HEK293 (cell line): Measurements from ENCODE around the gene MEAF6.
"Not testable (repeated sequence)": the region's sequence is repeated elsewhere in the genome, so short reads cannot be mapped to it uniquely, and the experiment has no call there.

Experiments used
- CTCF ChIA-PET: fragments of 350-600 bp; formaldehyde crosslinking; extraction: SDS; loops from one replicate; lab custom pipeline; 2021; ENCODE audit warnings: antibody characterized with exemption; lab: Yijun Ruan, JAX
- POLR2A ChIA-PET: fragments of 300-600 bp; formaldehyde crosslinking; extraction: SDS; loops from one replicate; lab custom pipeline; 2020; ENCODE audit warnings: antibody characterized with exemption, inconsistent platforms; lab: Yijun Ruan, JAX
- H3K27ac ChIP-seq: fragments of 200-500 bp; sonication (Bioruptor generic); 2 replicates; pipeline ENCODE4 v1.5.1; 2014; ENCODE audit warnings: low read depth, low read length, control low read depth, inconsistent platforms; ENCODE audit errors: extremely low read depth
- H3K36me3 ChIP-seq, 2 experiments: fragments of 200-500 bp in 1 of 2; sonication (Bioruptor generic) in 1 of 2; 1 replicate in 1 of 2; 2 replicates in 1 of 2; pipeline ENCODE4 v1.5.1; 2014 to 2017; ENCODE audit warnings: inconsistent platforms in 2 of 2, low read length in 2 of 2; ENCODE audit not compliant: control insufficient read depth in 2 of 2, insufficient read depth in 1 of 2
- H3K4me1 ChIP-seq: fragments of 200-500 bp; sonication (Bioruptor generic); 2 replicates; pipeline ENCODE4 v1.5.1; 2014; ENCODE audit warnings: mild to moderate bottlenecking, low read length, inconsistent platforms; ENCODE audit not compliant: control insufficient read depth, insufficient read depth
- H3K4me3 ChIP-seq: 2 replicates; pipeline ENCODE4 v1.5.1; 2011; ENCODE audit warnings: low read depth, mild to moderate bottlenecking, control low read depth, low read length, moderate library complexity
- H3K9me3 ChIP-seq: fragments of 200-500 bp; sonication (Bioruptor generic); 2 replicates; pipeline ENCODE4 v1.5.1; 2014; ENCODE audit warnings: low read depth, low read length, inconsistent platforms; ENCODE audit not compliant: control insufficient read depth, insufficient read depth
- BCL11B ChIP-seq: fragments of 450-650 bp; formaldehyde crosslinking; IDR thresholded peaks from 2 replicates; pipeline ENCODE4 v1.5.1; 2016; ENCODE audit warnings: low read depth, missing biosample characterization, missing genetic modification characterization
- KLF16 ChIP-seq: fragments of 450-650 bp; formaldehyde crosslinking; IDR thresholded peaks from 2 replicates; pipeline ENCODE4 v1.5.1; 2017; ENCODE audit warnings: missing biosample characterization, missing genetic modification characterization
- KLF8 ChIP-seq: fragments of 450-650 bp; formaldehyde crosslinking; IDR thresholded peaks from 2 replicates; pipeline ENCODE4 v1.5.1; 2016; ENCODE audit warnings: missing biosample characterization, missing genetic modification characterization
- MZF1 ChIP-seq: fragments of 450-650 bp; formaldehyde crosslinking; IDR thresholded peaks from 2 replicates; pipeline ENCODE4 v1.5.1; 2017; ENCODE audit warnings: missing biosample characterization, missing genetic modification characterization, borderline replicate concordance
- ZBTB1 ChIP-seq: fragments of 450-650 bp; formaldehyde crosslinking; IDR thresholded peaks from 2 replicates; pipeline ENCODE4 v1.5.1; 2016; ENCODE audit warnings: missing biosample characterization, missing genetic modification characterization
- ZBTB20 ChIP-seq: fragments of 450-650 bp; formaldehyde crosslinking; IDR thresholded peaks from 2 replicates; pipeline ENCODE4 v1.5.1; 2016; ENCODE audit warnings: missing biosample characterization, missing genetic modification characterization
- ZBTB21 ChIP-seq: fragments of 450-650 bp; formaldehyde crosslinking; IDR thresholded peaks from 2 replicates; pipeline ENCODE4 v1.5.1; 2017; ENCODE audit warnings: missing biosample characterization, missing genetic modification characterization
- ZBTB48 ChIP-seq: fragments of 450-650 bp; formaldehyde crosslinking; IDR thresholded peaks from 2 replicates; pipeline ENCODE4 v1.5.1; 2016; ENCODE audit warnings: missing biosample characterization, missing genetic modification characterization
- ZFHX2 ChIP-seq: fragments of 450-650 bp; formaldehyde crosslinking; conservative IDR thresholded peaks from 2 replicates; pipeline ENCODE4 v1.5.1; 2016; ENCODE audit warnings: missing biosample characterization, missing genetic modification characterization
- ZFP41 ChIP-seq: fragments of 450-650 bp; formaldehyde crosslinking; IDR thresholded peaks from 2 replicates; pipeline ENCODE4 v1.5.1; 2016; ENCODE audit warnings: missing biosample characterization, missing genetic modification characterization, borderline replicate concordance
- ZNF10 ChIP-seq: fragments of 450-650 bp; formaldehyde crosslinking; IDR thresholded peaks from 2 replicates; pipeline ENCODE4 v1.5.1; 2017; ENCODE audit warnings: missing biosample characterization, missing genetic modification characterization
- ZNF132 ChIP-seq: fragments of 450-650 bp; formaldehyde crosslinking; IDR thresholded peaks from 2 replicates; pipeline ENCODE4 v1.5.1; 2017; ENCODE audit warnings: missing biosample characterization, missing genetic modification characterization, borderline replicate concordance
- ZNF211 ChIP-seq: fragments of 450-650 bp; formaldehyde crosslinking; IDR thresholded peaks from 2 replicates; pipeline ENCODE4 v1.5.1; 2016; ENCODE audit warnings: low read depth, missing biosample characterization, missing genetic modification characterization
- ZNF274 ChIP-seq, 2 experiments: fragments of 200-500 bp in 1 of 2; fragments of 450-650 bp in 1 of 2; sonication (Bioruptor generic) in 1 of 2; formaldehyde crosslinking in 1 of 2; IDR thresholded peaks; 2 replicates each; pipeline versions ENCODE4 v1.5.1 to v1.6.1; 2014 to 2016; ENCODE audit warnings: borderline replicate concordance in 1 of 2, inconsistent platforms in 1 of 2, low read length in 1 of 2, missing biosample characterization in 1 of 2, missing genetic modification characterization in 1 of 2
- ZNF433 ChIP-seq: fragments of 450-650 bp; formaldehyde crosslinking; IDR thresholded peaks from 2 replicates; pipeline ENCODE4 v1.5.1; 2016; ENCODE audit warnings: missing biosample characterization, missing genetic modification characterization, low read depth
- ZNF658 ChIP-seq: fragments of 450-650 bp; formaldehyde crosslinking; IDR thresholded peaks from 2 replicates; pipeline ENCODE4; 2016; ENCODE audit warnings: missing biosample characterization, missing genetic modification characterization
- ZNF701 ChIP-seq: fragments of 450-650 bp; formaldehyde crosslinking; IDR thresholded peaks from 2 replicates; pipeline ENCODE4 v1.5.1; 2016; ENCODE audit warnings: missing biosample characterization, missing genetic modification characterization
- TF ChIP-seq, protein P1 (sequence below): fragments of 450-650 bp; formaldehyde crosslinking; IDR thresholded peaks from 2 replicates; pipeline ENCODE4 v1.5.1; 2016; ENCODE audit warnings: missing biosample characterization, missing genetic modification characterization
- TF ChIP-seq, protein P2 (sequence below): sonication (generic); formaldehyde crosslinking; IDR thresholded peaks from 2 replicates; pipeline ENCODE4 v1.8.1; 2022; ENCODE audit warnings: mild to moderate bottlenecking, moderate library complexity, missing genetic modification reagents
- TF ChIP-seq, protein P3 (sequence below): fragments of 450-650 bp; formaldehyde crosslinking; IDR thresholded peaks from 2 replicates; pipeline ENCODE4 v1.5.1; 2017; ENCODE audit warnings: missing biosample characterization, mild to moderate bottlenecking, missing genetic modification characterization, moderate library complexity

MEAF6 gene

DNA sequence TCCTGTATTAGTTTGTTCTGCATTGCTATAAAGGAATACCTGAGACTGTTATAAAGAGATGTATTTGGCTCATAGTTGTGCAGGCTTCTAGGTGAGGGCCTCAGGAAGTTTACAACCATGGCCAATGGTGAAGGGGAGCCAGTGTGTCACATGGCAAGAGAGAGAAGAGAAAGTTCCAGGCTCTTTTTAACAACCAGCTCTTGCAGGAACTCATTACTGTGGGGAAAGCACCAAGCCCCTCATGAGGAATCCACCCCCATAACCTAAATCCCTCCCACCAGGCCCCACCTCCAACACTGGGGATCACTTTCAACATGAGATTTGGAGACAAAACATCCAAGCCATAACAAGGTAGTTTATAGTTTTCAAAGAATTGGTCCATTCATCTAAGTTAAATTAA is 5.0 kb upstream of the MEAF6 start (continued):
- TF ChIP-seq ZNF274 (IDR thresholded peaks at IDR 0.05; ENCODE audit: low read length) (no peak), ZNF274 (tag by site-specific recombination; IDR thresholded peaks at IDR 0.05; ENCODE audit: borderline replicate concordance) (no peak), ZNF10 (tag by site-specific recombination) (no peak)

DNA sequence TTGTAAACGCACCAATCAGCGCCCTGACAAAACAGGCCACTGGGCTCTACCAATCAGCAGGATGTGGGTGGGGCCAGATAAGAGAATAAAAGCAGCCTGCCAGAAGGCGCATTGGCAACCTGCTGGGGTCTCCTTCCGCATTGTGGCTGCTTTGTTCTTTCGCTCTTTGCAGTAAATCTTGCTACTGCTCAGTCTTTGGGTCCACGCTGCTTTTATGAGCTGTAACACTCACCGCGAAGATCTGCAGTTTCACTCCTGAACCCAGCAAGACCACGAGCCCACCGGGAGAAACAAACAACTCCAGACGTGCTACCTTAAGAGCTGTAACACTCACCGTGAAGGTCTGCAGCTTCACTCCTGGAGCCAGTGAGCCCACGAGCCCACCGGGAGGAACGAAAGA is 4.4 kb upstream of the MEAF6 start:
- POLR2A ChIA-PET, H3K36me3 ChIP-seq, H3K4me1 ChIP-seq, H3K4me3 ChIP-seq, CTCF ChIA-PET, H3K9me3 ChIP-seq, H3K27ac ChIP-seq: not testable (repeated sequence)

DNA sequence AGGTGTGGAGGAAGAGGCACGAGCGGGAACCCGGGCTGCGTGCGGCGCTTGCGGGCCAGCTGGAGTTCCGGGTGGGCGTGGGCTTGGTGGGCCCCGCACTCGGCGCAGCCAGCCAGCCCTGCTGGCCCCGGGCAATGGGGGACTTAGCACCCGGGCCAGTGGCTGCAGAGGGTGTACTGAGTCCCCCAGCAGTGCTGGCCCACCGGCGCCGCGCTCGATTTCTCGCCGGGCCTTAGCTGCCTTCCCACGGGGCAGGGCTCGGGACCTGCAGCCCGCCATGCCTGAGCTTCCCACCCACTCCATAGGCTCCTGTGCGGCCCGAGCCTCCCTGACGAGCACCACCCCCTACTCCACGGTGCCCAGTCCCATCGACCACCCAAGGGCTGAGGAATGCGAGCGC is 3.7 kb upstream of the MEAF6 start:
- H3K9me3 ChIP-seq, H3K36me3 ChIP-seq, H3K4me3 ChIP-seq, POLR2A ChIA-PET, H3K4me1 ChIP-seq, H3K27ac ChIP-seq: not testable (repeated sequence)
- CTCF ChIA-PET, result interaction anchor here (0.9 kb wide), 1 partner anchor 83 kb away, joined by 3 read pairs; no protein-coding TSS in a partner anchor

DNA sequence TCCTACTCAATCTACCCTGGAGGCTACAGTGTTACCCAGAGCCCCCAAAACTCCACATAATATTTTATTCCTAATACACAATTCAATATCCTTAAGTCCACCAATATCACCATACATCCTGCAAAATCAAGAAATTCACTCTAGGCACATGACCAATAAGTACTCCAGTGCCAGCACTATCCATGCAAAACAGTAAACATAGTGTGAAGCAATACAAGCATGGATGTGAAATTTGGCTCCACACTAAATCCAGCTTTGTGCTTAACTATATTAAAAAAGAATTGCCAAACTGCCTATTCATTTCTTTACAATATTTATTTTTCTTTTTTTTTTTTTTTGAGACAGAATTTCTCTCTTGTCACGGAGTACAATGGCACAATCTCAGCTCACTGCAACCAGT is 3.0 kb upstream of the MEAF6 start:
- no peaks in the 10 kb centered on the region for H3K4me1 ChIP-seq
- ChIA-PET CTCF (interaction anchor here (0.9 kb wide), 1 partner anchor 83 kb away, joined by 3 read pairs; no protein-coding TSS in a partner anchor), POLR2A (no interaction called here)
- TF ChIP-seq, protein P1, sequence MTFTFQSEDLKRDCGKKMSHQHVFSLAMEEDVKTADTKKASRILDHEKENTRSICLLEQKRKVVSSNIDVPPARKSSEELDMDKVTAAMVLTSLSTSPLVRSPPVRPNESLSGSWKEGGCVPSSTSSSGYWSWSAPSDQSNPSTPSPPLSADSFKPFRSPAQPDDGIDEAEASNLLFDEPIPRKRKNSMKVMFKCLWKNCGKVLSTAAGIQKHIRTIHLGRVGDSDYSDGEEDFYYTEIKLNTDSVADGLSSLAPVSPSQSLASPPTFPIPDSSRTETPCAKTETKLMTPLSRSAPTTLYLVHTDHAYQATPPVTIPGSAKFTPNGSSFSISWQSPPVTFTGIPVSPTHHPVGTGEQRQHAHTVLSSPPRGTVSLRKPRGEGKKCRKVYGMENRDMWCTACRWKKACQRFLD (tag by site-specific recombination), result no peak
- TF ChIP-seq ZNF132 (tag by site-specific recombination) (no peak), ZBTB1 (tag by site-specific recombination) (no peak), ZNF433 (tag by site-specific recombination) (no peak), ZFP41 (tag by site-specific recombination) (no peak), ZFHX2 (tag by site-specific recombination) (no peak), BCL11B (tag by site-specific recombination) (no peak), ZNF658 (tag by site-specific recombination) (no peak), ZNF701 (no peak), ZNF211 (tag by site-specific recombination) (no peak), KLF16 (tag by site-specific recombination) (no peak), ZBTB21 (no peak), ZBTB20 (tag by site-specific recombination) (no peak), MZF1 (tag by site-specific recombination) (no peak), KLF8 (no peak), ZBTB48 (tag by site-specific recombination) (no peak)
- TF ChIP-seq, protein P2, sequence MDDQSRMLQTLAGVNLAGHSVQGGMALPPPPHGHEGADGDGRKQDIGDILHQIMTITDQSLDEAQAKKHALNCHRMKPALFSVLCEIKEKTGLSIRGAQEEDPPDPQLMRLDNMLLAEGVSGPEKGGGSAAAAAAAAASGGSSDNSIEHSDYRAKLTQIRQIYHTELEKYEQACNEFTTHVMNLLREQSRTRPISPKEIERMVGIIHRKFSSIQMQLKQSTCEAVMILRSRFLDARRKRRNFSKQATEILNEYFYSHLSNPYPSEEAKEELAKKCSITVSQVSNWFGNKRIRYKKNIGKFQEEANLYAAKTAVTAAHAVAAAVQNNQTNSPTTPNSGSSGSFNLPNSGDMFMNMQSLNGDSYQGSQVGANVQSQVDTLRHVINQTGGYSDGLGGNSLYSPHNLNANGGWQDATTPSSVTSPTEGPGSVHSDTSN (CRISPR knock-in tag), result no peak
- TF ChIP-seq, protein P3, sequence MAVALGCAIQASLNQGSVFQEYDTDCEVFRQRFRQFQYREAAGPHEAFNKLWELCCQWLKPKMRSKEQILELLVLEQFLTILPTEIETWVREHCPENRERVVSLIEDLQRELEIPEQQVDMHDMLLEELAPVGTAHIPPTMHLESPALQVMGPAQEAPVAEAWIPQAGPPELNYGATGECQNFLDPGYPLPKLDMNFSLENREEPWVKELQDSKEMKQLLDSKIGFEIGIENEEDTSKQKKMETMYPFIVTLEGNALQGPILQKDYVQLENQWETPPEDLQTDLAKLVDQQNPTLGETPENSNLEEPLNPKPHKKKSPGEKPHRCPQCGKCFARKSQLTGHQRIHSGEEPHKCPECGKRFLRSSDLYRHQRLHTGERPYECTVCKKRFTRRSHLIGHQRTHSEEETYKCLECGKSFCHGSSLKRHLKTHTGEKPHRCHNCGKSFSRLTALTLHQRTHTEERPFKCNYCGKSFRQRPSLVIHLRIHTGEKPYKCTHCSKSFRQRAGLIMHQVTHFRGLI, result no peak
- no peak overlapping the region for H3K27ac ChIP-seq
- no peak overlapping the region for H3K4me3 ChIP-seq
- peaks cover 3 to 7% of the 10 kb centered on the region in 2 experiments; a peak in 2 of 3 replicates for H3K36me3 ChIP-seq
- H3K9me3 ChIP-seq, result no peaks in the 10 kb centered on the region
